HPDE6-E6E7 (cell line): Measurements from ENCODE around the gene PLEKHA5.
"Not testable (repeated sequence)": the region's sequence is repeated elsewhere in the genome, so short reads cannot be mapped to it uniquely, and the experiment has no call there.

Experiments used
- DNase-seq: peaks from one replicate; pipeline ENCODE4 v3.0.0; 2011; ENCODE audit warnings: missing footprints; ENCODE audit errors: extremely low spot score

PLEKHA5 gene

DNA sequence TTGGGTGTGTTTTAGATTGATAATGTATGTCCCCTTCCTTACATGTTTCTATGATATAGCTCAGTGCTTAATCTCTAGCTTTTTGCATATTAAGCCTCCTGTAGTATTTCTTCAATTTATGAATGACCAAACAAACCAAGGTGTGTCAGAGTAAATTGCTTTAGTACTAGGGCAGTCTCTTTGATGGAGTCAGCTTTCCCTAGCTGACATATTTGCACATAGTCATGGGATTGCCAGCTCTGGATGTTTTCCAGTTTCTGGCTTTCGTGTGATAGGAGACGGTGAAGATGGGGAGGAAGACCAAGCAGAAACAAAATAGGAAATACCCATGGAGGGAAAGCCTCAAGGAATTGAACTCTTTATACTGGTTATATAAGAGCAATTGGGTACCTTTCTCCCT, 148.9 kb downstream of the PLEKHA5 start:
- no peak for DNase-seq

DNA sequence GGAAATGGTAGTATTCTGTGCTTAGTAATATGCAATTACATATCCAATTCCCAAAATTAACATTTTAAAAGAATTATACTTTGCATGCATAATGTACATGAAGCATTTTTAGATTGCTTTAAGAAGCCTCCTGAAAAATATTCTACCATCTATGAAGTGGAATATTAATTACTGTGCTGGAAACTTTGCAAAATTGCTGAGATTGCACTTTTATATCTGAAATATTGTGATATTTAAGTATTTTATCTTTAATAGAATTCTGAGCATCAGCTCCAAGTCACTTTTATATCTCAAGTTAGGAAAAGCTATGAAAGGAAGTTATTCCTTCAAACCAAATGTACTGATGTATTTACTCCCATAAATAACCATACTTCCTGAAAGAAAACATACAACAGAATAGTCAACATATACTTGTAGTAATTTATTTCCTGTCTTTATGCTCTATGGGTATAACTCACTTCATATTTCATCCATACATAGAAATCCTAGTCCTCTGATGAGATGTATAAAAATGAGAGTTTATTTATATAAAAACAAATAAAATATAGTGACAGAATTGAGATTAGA, 152.7 kb downstream of the PLEKHA5 start:
- DNase-seq: no peak

GRCh38 chr12:19284658-19285057, 155.1 kb downstream of the PLEKHA5 start:
- DNase-seq: no peak

- DNase-seq: no peak
Observed at GRCh38 chr12:19285793-19286448, 156.4 kb downstream of the PLEKHA5 start.

DNA sequence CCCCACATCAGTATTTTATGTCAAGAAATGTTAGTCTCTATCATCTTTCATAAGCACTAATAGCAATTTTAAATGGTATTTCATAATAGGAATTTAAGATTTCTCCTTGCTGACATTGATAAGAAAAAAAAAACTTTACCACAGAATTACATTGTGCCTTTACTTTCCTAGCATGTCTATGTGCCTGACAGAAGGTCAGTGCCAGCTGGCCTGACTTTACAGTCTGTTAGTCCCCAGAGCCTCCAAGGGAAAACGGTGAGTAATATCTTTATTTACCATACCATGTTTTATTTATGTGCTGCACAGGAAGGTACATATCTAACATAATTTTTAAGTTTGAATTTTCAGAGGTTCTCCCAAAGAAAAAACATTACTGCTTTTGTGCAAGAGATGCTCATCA, 157.8 kb downstream of the PLEKHA5 start:
- DNase-seq: no peak

- no peak for DNase-seq
Observed at GRCh38 chr12:19288161-19288560, 158.6 kb downstream of the PLEKHA5 start.

- DNase-seq: peak; percentile 12
Observed at GRCh38 chr12:19288603-19289244, 159.2 kb downstream of the PLEKHA5 start.

DNA sequence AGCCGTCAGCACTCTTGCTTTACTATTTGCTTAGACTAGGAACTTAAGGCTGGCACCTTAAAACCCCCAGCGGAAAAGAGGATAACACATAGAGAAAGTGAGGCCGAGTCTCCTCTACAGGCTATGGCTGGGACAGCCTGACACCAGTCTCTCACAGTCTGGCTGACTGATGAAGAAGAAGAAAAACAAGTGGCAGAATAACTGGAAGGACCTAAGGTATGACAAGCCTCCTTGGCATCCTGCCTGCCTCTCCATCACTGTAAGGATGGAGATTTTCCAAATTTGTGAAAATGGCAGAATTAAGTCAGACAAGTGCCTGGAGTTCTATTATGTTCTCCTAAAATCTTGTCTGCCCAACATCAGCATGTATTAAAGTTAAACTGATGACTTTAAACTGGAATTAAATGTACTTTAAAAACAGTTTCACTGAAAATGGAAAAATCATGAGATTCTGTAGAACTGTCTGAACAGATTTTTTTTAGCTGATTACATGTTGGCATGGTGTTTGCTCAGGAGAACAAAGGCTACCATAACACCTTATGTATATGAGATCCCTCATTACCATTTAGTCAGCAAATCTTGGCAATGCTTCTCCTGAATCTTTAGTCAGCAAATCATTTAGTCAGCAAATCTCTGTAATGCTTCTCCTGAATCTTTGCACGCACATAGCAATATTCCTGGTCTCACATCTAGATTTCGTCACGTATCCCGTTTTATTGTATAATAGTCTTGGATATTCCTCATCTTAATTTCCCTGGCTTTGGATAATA, 169.5 kb downstream of the PLEKHA5 start:
- DNase-seq: peak; percentile 6

GRCh38 chr12:19299765-19300164, 170.2 kb downstream of the PLEKHA5 start:
- peak; percentile 72 for DNase-seq

DNA sequence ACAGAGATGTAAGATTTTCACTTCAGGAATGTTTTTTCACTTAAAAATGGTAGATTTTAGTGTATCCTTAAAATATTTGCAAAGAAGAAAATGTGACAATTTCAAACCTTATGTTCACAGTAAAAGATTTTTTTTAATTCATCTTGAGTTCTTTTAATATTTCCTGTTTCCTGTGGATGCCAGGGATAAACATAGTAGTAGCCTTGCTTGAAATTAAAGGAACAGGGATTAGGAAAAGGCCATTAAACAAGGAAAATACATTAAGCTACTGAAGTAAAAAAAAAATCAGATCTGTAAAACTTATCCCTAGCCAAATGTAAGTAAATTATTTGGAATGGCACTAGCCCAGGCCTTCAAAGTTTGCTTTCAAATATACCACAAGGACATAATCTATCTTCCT, 171.7 kb downstream of the PLEKHA5 start:
- DNase-seq: no peak

GRCh38 chr12:19301688-19302087, 172.2 kb downstream of the PLEKHA5 start:
- no peak for DNase-seq

DNA sequence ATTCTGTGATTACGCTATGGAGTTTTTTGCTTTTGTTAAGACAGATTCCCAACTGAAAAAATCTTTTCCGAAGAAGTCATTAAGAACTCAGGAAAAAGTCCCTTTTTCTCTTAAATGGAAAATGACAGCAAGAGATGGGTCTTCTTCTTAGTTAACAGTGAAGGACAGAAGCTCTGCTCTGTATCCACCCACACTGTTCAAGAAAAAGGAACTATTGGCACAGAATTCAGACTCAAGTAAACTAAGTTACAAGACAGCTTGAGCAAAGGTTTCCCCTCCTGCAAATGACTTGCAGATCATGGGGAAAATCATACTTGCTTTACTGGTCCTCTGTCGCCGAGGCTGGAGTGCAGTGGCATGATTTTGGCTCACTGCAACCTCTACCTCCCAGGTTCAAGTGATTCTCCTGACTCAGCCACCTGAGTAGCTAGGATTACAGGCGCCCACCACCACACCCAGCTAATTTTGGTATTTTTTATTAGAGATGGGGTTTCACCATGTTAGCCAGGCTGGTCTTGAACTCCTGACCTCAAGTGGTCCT, 172.6 kb downstream of the PLEKHA5 start:
- no peak for DNase-seq

DNA sequence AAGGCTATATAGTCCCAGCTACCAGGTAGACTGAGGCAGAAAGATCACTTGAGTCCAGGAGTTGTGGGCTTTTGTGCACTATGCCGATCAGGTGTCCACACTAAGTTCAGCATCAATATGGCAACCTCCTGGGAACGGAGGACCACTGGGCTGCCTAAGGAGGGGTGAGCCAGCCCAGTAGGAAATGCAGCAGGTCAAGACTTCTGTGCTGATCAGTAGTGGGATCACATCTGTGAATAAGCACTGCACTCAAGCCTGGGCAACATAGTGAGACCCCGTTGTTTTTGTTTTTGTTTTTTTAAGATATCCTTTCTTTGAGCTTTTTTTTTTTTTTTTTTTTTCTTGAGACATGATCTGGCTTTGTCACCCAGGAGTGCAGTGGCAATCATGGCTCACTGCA, 174.0 kb downstream of the PLEKHA5 start:
- DNase-seq: no peak

GRCh38 chr12:19304149-19304750, 174.7 kb downstream of the PLEKHA5 start:
- DNase-seq: no peak

GRCh38 chr12:19305621-19306020, 176.1 kb downstream of the PLEKHA5 start:
- not testable (repeated sequence) for DNase-seq

- no peak for DNase-seq
Observed at GRCh38 chr12:19306366-19306765, 176.8 kb downstream of the PLEKHA5 start.

GRCh38 chr12:19307451-19307850, 177.9 kb downstream of the PLEKHA5 start:
- no peak for DNase-seq

GRCh38 chr12:19311165-19311564, 181.6 kb downstream of the PLEKHA5 start:
- DNase-seq: no peak

DNA sequence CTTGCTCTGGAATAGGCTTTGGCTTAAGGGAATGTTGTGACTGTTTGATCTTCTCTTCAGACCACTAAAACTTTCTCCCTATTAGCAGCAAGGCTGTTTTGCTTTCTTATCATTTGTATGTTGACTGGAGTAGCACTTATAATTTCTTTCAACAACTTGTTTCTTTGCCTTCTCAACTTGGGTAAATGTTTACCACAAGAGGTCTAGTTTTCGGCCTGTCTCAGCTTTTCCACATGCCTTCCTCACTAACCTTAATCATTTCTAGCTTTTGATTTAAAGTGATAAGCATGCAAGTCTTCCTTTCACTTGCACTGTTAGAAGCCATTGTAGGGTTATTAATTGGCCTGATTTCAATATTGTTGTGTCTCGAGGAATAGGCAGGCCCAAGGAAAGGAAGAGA, 183.1 kb downstream of the PLEKHA5 start:
- DNase-seq: no peak

GRCh38 chr12:19316425-19316824, 186.9 kb downstream of the PLEKHA5 start:
- DNase-seq: peak; percentile 21

DNA sequence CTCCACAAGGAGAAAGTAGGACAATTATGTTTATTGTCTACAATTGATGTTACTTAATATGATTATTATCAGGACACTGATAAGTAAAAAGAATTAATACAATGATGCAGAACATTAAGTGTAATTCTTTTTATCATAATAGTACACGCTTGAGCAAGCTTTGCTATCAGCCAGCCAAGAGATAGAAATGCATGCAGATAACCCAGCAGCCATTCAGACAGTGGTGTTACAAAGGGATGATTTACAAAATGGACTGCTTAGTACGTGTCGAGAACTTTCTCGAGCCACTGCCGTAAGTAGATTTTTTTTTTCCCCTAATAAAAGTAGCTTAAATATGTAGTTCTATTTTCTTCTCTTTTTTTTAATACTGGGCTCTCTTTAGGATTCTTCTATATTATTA, 192.8 kb downstream of the PLEKHA5 start:
- no peak for DNase-seq

- DNase-seq: no peak
Observed at GRCh38 chr12:19323805-19324204, 194.3 kb downstream of the PLEKHA5 start.
